Stimulated activated CD8-positive, alpha-beta memory T cell treated with anti-CD3 and anti-CD28 coated beads, Interleukin-2, amount 100 ng/mL, for 48 hours (primary cell): Measurements from ENCODE around the gene CRAMP1.

Experiments used
- DNase-seq, 2 donors: peaks; one replicate each; pipeline ENCODE4 v3.0.0-alpha.2; 2020; ENCODE audit warnings: low read depth in 2 of 2

Gene CRAMP1

GRCh38 chr16:1657841-1658240, 45.7 kb downstream of the CRAMP1 start:
- DNase-seq = no peak

GRCh38 chr16:1659031-1659430, 46.9 kb downstream of the CRAMP1 start:
- no peak for DNase-seq

GRCh38 chr16:1661826-1662225, 49.7 kb downstream of the CRAMP1 start:
- no peak for DNase-seq

GRCh38 chr16:1662543-1662942, 50.4 kb downstream of the CRAMP1 start:
- no peak for DNase-seq

- DNase-seq = no peak
These were observed 53.7 kb downstream of the CRAMP1 start for GRCh38 chr16:1665829-1666228.

GRCh38 chr16:1666316-1666715, 54.2 kb downstream of the CRAMP1 start:
- DNase-seq = no peak

- no peak for DNase-seq
These were observed 55.1 kb downstream of the CRAMP1 start for GRCh38 chr16:1667271-1667670.

GRCh38 chr16:1667916-1668315, 55.8 kb downstream of the CRAMP1 start:
- DNase-seq = no peak

GRCh38 chr16:1668612-1669319, 56.6 kb downstream of the CRAMP1 start:
- no peak for DNase-seq

- no peak for DNase-seq
These were observed 57.5 kb downstream of the CRAMP1 start for GRCh38 chr16:1669698-1670097.

GRCh38 chr16:1670371-1670770, 58.2 kb downstream of the CRAMP1 start:
- no peak for DNase-seq

GRCh38 chr16:1670866-1671265, 58.7 kb downstream of the CRAMP1 start:
- DNase-seq = no peak

GRCh38 chr16:1673424-1674151, 61.4 kb downstream of the CRAMP1 start:
- DNase-seq = no peak

- DNase-seq = no peak
These were observed 62.1 kb downstream of the CRAMP1 start for GRCh38 chr16:1674306-1674705.

- no peak for DNase-seq
These were observed 62.8 kb downstream of the CRAMP1 start for GRCh38 chr16:1674751-1675664.

GRCh38 chr16:1676661-1677060, 64.5 kb downstream of the CRAMP1 start:
- DNase-seq = no peak

GRCh38 chr16:1677339-1677738, 65.2 kb downstream of the CRAMP1 start:
- DNase-seq = no peak

GRCh38 chr16:1677942-1678499, 65.9 kb downstream of the CRAMP1 start, which contains the start of gene JPT2:
TSS of gene JPT2 (plus strand) at chr16:1678279. CDS start at chr16:1678313, 34 bp downstream.
- peak; percentile 93 to 96 for DNase-seq

- DNase-seq = peak in 1 of 2 donors; percentile 4
These were observed 66.4 kb downstream of the CRAMP1 start for GRCh38 chr16:1678500-1679098.

GRCh38 chr16:1680361-1680760, 68.2 kb downstream of the CRAMP1 start:
- no peak for DNase-seq

GRCh38 chr16:1681032-1681431, 68.9 kb downstream of the CRAMP1 start:
- DNase-seq = no peak
